Activated CD8-positive, alpha-beta T cell treated with anti-CD3 and anti-CD28 coated beads for 36 hours (primary cell): ENCODE measurements around the gene NOL4L. TPM values are rescaled to one million over a fixed set of nuclear protein-coding genes. Genes with fewer than 3 reads are reported as not detected.
"Not testable (repeated sequence)": the region's sequence is repeated elsewhere in the genome, so short reads cannot be mapped to it uniquely, and the experiment has no call there.

Experiments used
- ATAC-seq: fragments of 200-7000 bp; cut with Tn5 transposase; one replicate; pipeline ENCODE4 v1.10.0; 2021; ENCODE audit warnings: mild to moderate bottlenecking, moderate library complexity
- CTCF ChIA-PET: fragments of 350-600 bp; sonication (Branson Sonifier 250); formaldehyde crosslinking; loops from one replicate; lab custom pipeline; 2021; ENCODE audit warnings: antibody characterized with exemption; lab: Charles Lee
- POLR2A ChIA-PET: fragments of 350-600 bp; sonication (Branson Sonifier 250); formaldehyde crosslinking; loops from one replicate; lab custom pipeline; 2021; ENCODE audit warnings: antibody characterized with exemption; lab: Charles Lee
- DNase-seq: peaks from one replicate; pipeline ENCODE4 v3.0.0-alpha.2; 2020
- H3K27ac Mint-ChIP-seq: one replicate; pipeline ENCODE4 v1.8.0; 2021; ENCODE audit warnings: mild to moderate bottlenecking, mixed read lengths
- H3K27me3 Mint-ChIP-seq: one replicate; pipeline ENCODE4 v1.8.0; 2021; ENCODE audit warnings: mixed read lengths
- H3K36me3 Mint-ChIP-seq: one replicate; pipeline ENCODE4 v1.8.0; 2021; ENCODE audit warnings: low read depth, mixed read lengths
- H3K4me1 Mint-ChIP-seq: one replicate; pipeline ENCODE4 v1.8.0; 2021; ENCODE audit warnings: low read depth, mixed read lengths
- H3K4me3 Mint-ChIP-seq: one replicate; pipeline ENCODE4 v1.8.0; 2021; ENCODE audit warnings: mild to moderate bottlenecking, moderate library complexity, mixed read lengths
- H3K9me3 Mint-ChIP-seq: one replicate; pipeline ENCODE4 v1.8.0; 2021; ENCODE audit warnings: mixed read lengths
- intact Hi-C: fragments of 100-400 bp; cut with micrococcal nuclease; formaldehyde crosslinking; loops from one replicate; pipeline ENCODE4 v1.10.0; 2022
- total RNA-seq, 2 experiments: library from RNA; stranded (reverse); gene quantifications; one replicate each; pipeline ENCODE4 v1.2.3, GENCODE V29; 2021
- TF ChIP-seq, protein P1 (sequence below): fragments of 200-600 bp; IDR thresholded peaks from one replicate; pipeline ENCODE4 v1.8.0; 2022; ENCODE audit warnings: antibody characterized with exemption, mild to moderate bottlenecking

The NOL4L gene
- total RNA-seq, 2 experiments from 2014 or later: 23.3 to 23.9 TPM

DNA sequence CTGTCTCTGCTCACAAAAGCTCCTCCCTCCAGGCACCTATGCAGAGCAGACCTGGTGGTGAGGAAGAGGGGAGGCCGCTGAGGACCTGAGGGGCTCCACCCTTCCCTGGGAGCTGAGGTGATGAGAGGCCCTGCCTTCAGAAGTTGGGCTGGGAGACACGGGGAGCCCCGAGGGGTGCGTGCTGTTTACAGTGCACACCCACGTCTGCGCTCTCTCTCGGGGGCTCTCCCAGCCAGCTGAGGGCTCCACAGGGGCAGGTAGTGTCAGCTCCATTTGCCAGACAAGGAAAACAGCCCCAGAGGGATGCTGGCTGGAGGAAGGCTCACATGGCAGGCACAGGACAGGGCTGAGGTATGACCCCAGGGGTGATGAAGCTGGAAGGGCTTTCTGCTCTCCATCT is 13.5 kb upstream of the NOL4L start:
- Mint-ChIP-seq H3K36me3 (no peaks in the 10 kb centered on the region), H3K4me1 (peaks cover 8% of the 10 kb centered on the region), H3K9me3 (no peaks in the 10 kb centered on the region), H3K27ac (no peak overlapping the region), H3K4me3 (no peak overlapping the region), H3K27me3 (no peaks in the 10 kb centered on the region)
- ChIA-PET POLR2A (interaction anchor here (0.9 to 1.5 kb wide), 2 partner anchors 9 to 13 kb away, joined by 3 to 8 read pairs; no protein-coding TSS in a partner anchor), CTCF (interaction anchor here (0.9 kb wide), 1 partner anchor 77 kb away, joined by 3 read pairs; no protein-coding TSS in a partner anchor)
- ATAC-seq (no peak), DNase-seq (no peak)
- TF ChIP-seq, protein P1, sequence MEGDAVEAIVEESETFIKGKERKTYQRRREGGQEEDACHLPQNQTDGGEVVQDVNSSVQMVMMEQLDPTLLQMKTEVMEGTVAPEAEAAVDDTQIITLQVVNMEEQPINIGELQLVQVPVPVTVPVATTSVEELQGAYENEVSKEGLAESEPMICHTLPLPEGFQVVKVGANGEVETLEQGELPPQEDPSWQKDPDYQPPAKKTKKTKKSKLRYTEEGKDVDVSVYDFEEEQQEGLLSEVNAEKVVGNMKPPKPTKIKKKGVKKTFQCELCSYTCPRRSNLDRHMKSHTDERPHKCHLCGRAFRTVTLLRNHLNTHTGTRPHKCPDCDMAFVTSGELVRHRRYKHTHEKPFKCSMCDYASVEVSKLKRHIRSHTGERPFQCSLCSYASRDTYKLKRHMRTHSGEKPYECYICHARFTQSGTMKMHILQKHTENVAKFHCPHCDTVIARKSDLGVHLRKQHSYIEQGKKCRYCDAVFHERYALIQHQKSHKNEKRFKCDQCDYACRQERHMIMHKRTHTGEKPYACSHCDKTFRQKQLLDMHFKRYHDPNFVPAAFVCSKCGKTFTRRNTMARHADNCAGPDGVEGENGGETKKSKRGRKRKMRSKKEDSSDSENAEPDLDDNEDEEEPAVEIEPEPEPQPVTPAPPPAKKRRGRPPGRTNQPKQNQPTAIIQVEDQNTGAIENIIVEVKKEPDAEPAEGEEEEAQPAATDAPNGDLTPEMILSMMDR: no peak
- intact Hi-C loops: no loop called here

DNA sequence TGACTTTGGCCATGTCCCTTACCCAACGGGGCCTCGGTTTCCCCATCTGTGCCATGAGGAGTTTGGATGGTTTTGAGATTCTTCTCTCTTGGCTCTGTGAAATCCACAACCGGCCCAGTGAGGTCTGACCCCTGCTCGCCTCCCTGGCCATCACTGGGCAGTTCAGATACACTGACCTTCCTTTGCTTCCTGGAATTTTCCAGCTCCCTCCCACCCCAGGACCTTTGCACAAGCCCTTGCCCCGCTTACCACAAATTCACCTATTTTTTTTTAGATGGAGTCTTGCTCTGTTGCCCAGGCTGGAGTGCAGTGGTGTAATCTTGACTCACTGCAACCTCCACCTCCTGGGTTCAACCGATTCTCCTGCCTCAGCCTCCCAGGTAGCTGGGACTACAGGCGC is 12.6 kb upstream of the NOL4L start:
- intact Hi-C loops: no loop called here
- POLR2A ChIA-PET: interaction anchor here (1.5 kb wide), 1 partner anchor 9 kb away, joined by 8 read pairs; no protein-coding TSS in a partner anchor

DNA sequence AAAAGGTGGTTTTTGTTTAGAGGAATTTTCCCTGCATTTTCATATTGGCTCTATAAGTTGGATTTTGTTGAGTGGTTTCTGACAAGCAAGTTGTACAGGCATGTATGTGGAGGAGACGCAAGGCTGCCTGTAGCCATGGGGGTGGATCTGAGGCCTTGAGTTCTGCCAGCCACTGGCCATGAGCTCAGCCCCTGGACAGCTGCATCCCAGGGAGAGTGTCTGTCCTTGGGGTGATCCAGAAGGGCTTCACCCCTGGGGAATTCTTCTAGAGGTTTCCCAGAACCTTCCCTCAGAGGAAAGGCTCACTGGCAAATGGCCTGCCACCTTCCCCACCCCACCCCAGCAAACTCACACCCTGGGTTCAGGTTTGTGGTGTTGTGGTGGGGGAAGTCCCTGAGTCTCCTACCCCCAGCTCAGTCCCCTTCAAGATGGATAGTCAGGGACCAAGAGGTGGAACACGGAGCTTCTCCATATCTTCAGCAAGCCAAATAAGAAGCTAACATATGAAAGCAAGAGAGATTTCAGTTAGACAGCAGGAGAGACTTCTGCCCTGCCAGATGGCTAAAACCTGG is 11.6 kb upstream of the NOL4L start:
- Mint-ChIP-seq H3K9me3 (no peaks in the 10 kb centered on the region), H3K27me3 (no peaks in the 10 kb centered on the region), H3K36me3 (no peaks in the 10 kb centered on the region), H3K4me1 (peaks cover 9% of the 10 kb centered on the region), H3K4me3 (no peak overlapping the region), H3K27ac (no peak overlapping the region)
- DNase-seq (no peak), ATAC-seq (peak; percentile 30)
- CTCF ChIA-PET: interaction anchor here (1.0 kb wide), 1 partner anchor 56 kb away, joined by 3 read pairs; no protein-coding TSS in a partner anchor
- POLR2A ChIA-PET: interaction anchor here (1.0 kb wide), 1 partner anchor 103 kb away, joined by 3 read pairs; no protein-coding TSS in a partner anchor
- TF ChIP-seq, protein P1: no peak
- intact Hi-C loops: no loop called here

More for the DNA sequence above, 12.6 kb upstream of the NOL4L start:
- Mint-ChIP-seq H3K27ac (no peak overlapping the region), H3K4me1 (peaks cover 9% of the 10 kb centered on the region), H3K9me3 (no peaks in the 10 kb centered on the region), H3K4me3 (no peak overlapping the region), H3K36me3 (no peaks in the 10 kb centered on the region), H3K27me3 (no peaks in the 10 kb centered on the region)
- CTCF ChIA-PET: no interaction called here
- no peak for ATAC-seq
- no peak for DNase-seq
- TF ChIP-seq, protein P1: no peak

DNA sequence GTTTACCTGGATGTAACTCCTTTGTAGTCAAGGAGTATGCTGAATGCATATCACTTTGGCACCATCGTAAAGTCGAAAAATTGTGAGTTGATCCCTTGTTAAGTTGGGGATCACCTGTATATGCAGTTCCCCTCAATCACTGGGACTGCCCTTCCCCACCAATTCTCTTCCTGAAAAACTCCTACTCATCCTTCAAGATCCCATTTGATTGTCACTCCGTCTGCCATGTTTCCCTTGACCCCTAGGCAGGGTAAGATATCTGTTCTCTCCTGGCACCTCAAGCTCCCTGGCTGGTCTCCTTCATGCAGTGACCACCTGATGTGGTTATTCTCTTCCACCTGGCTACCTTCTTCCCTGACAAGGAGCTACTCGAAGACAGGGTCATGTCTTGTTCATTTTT is 10.0 kb upstream of the NOL4L start:
- intact Hi-C loops: no loop called here
- DNase-seq (no peak), ATAC-seq (no peak)
- no peaks in the 10 kb centered on the region for H3K27me3 Mint-ChIP-seq
- TF ChIP-seq, protein P1: no peak
- ChIA-PET CTCF (interaction anchor here (1.0 kb wide), 1 partner anchor 72 kb away, joined by 3 read pairs; no protein-coding TSS in a partner anchor), POLR2A (interaction anchor here (0.7 kb wide), 1 partner anchor 58 kb away, joined by 3 read pairs; no protein-coding TSS in a partner anchor)
- H3K9me3 Mint-ChIP-seq: no peaks in the 10 kb centered on the region
- no peak overlapping the region for H3K27ac Mint-ChIP-seq
- peaks cover 9% of the 10 kb centered on the region for H3K4me1 Mint-ChIP-seq
- no peaks in the 10 kb centered on the region for H3K36me3 Mint-ChIP-seq
- H3K4me3 Mint-ChIP-seq: no peak overlapping the region

DNA sequence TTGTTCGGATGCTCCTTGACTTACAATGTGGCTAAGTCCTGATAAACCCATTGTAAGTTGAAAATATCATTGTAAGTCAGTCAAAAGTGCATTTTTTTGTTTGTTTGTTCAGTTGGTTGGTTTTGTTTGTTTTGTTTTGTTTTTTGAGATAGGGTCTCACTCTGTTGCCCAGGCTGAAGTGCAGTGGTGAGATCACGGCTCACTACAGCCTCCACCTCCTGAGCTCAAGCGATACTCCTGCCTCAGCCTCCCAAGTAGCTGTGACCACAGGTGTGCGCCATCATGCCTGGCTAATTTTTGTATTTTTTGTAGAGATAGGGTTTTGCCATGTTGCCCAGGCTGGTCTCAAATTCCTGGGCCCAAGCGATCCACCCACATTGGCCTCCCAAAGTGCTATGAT is 9.5 kb upstream of the NOL4L start:
- POLR2A ChIA-PET: interaction anchor here (0.7 kb wide), 1 partner anchor 59 kb away, joined by 3 read pairs; no protein-coding TSS in a partner anchor
- intact Hi-C loops: not testable (repeated sequence)

More for the DNA sequence above, 9.5 kb upstream of the NOL4L start:
- ATAC-seq, DNase-seq, H3K27ac Mint-ChIP-seq, H3K27me3 Mint-ChIP-seq, H3K9me3 Mint-ChIP-seq, H3K4me3 Mint-ChIP-seq, H3K4me1 Mint-ChIP-seq, H3K36me3 Mint-ChIP-seq: not testable (repeated sequence)
- CTCF ChIA-PET: interaction anchor here (1.0 kb wide), 1 partner anchor 72 kb away, joined by 3 read pairs; no protein-coding TSS in a partner anchor
